HK-2 (cell line): ENCODE data around the gene ANKDD1B.
A peak's percentile ranks its signal among the peaks of the same experiment; 100 is the strongest.

Experiments
- DNase-seq: peaks from one replicate; pipeline ENCODE4 v3.0.0-alpha.2; 2018; ENCODE audit not compliant: unreplicated experiment

Gene ANKDD1B

DNA sequence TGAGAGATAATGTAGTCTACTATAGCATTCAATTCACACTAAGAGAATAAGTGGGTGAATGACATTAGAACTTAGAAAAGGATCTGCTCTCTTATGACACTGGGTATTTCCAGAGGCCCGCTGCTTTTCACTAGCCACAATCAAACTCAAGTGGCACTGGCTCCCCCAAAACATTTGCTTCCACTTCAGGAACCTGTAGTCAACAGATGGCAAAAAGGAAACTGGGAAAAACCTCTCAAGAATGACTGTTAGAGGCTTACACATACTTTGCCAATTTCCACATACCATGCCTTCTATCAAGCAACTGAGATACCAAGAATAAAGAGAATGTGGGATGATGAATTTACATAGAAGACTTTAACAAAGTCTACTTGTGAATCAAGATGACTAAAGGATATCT lies 94.8 kb downstream of the ANKDD1B start:
- DNase-seq = no peak

DNA sequence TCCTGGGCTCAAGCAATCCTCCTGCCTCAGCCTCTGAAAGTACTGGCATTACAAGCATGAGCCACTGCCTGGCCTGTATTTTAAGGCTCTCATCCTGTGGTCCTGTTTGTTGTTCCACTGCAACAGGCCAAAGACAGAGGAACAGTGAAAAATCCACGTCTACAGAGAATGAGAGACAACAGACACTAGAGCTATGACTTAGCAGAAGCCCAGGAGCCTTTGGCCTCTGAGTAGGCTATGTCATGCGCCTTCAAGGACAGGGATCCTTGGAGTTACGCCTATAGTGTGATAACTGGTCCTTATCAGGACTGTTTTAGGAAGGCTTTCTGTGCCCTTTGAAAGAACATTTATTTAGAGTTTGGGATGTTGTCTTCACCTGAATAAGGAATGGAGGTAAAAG lies 95.5 kb downstream of the ANKDD1B start:
- no peak for DNase-seq

- peak; percentile 25 for DNase-seq
These were observed 96.8 kb downstream of the ANKDD1B start for GRCh38 chr5:75707911-75708509.

DNA sequence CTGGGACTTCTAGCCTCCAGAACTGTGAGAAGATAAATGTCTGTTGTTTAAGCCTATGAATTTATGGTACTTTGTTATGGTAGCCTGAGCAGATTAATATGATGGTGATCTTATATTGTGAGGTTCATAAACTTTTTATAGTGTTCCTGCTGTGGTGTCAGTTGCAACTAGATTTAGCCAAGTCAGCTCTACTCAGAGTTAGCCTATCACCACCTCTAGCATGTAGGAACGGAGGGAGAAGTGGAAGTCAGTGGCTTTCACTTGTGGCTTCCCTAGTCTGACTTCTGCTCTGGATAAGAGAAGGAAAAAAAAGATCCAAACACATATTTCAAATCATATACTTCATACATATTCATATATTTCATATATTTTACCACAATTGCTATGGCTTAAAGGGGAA lies 99.4 kb downstream of the ANKDD1B start:
- no peak for DNase-seq

DNA sequence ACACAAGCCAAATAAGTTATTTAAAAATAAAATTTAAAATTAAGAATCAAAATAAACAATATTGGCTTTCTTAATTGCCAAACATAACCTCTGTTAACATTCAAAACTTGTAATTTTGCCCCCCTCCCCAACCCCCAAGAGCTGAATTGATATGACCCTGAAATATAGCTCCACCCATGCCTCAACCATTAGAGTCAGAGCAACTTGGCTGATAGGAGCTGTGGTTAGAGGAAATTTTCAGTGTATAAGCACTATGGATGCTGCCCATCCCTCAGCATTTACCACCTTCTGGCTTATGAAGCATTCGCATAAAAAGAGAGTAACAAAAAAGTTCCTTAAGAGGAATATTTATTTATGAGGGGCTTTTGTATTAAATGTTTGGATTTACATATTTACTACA lies 99.9 kb downstream of the ANKDD1B start:
- no peak for DNase-seq

- DNase-seq = no peak
These were observed 100.8 kb downstream of the ANKDD1B start for GRCh38 chr5:75712091-75712490.

- DNase-seq = no peak
These were observed 105.4 kb downstream of the ANKDD1B start for GRCh38 chr5:75716715-75717081.

DNA sequence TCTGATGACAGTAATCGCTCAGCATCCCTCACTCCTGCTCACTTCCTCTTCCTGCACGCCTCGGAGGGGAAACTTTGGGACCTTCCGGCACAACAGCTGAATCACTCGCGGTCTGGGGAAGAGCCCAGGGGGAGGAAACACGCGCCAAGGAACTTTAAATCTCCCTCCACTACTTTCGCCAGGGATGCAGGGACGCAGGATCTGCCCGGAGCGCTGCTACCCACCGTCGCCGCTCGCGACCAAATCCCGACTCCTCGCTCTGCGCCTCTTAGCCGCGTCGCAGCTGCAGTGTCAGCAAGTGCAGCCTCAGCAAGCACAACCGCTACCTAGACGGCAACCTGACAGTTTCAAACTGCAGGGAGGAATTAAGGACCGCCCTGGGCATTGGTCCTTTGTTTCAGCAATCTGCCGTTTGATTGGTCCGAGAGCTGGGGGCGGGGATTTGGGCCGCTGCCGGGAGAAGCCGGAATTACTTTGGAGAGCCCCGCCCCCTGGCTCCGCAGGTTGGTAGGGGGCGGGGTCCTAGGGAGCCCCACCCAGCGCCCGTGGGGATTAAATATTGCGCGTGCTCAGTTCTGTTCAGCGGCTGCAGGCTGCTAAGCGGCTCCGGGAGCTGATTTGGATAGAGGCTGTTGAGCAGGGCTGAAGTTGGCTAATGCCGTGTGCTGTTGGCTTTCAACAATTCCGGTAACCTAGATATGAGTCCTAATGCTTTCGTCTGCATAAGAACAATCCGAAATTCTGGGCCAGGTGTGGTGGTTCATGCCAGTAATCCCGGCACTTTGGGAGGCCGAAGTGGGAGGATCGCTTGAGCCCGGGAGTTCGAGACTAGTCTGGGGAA lies 106.0 kb downstream of the ANKDD1B start, which contains the start of gene POC5:
POC5 (minus strand) TSS at position 356 of the 841 bp plus-strand sequence. CDS start 4,500 bp downstream, outside the sequence.
- peak; percentile 92 for DNase-seq

GRCh38 chr5:75720882-75721281 lies 109.6 kb downstream of the ANKDD1B start:
- DNase-seq = no peak
